ENCODE measurements around the gene ZMYND19.
"Not testable (repeated sequence)": the region's sequence is repeated elsewhere in the genome, so short reads cannot be mapped to it uniquely, and the experiment has no call there.

ZMYND19 gene

DNA sequence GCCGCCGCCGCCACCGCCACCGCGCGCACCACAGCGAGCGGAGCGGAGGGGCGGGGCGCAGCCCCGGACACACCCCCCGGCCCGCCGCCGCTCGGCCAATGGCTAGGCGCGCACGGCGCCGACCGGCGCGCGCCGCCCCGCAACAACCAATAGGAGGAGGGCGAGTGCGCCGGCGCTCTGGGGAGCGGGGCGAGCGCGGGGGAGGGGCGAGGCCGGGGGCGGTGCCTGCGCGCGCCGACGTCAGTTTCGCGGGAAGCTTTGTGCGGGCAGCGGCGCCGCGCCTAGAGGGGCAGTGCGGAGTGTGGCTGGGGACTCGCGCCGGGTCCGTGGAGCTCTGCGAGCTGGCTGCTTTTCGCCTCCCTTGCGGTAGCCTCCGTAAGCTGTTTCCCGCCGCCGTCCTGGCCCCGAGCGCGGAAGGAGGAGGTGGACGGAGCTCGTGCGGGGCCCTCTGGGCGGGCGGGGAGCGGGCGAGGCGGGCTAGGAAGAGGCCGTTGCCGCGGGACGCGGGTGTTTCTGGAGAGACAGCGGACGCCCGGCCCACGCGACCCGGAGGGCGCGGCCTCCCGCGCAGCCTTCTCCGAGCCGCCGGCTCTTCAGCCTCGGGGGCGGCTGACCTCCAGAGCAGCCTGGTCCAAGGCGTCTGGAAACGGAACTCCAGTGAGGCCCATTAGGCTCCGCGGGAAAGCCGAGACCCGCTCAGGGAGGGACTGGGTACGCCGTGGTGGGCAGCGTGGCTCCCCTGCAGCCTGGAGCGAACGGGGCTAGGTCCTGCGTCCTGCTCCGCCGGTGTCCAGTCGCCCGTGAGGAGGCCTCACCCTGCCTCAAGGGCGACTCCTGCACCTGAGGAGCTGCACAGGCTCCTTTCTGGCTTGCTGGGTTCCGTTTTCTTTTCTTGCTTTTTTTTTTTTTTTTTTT, at the start of gene ZMYND19:
ZMYND19 (minus strand) TSS at position 44 of the 915 bp plus-strand sequence. CDS start 249 bp downstream, outside the sequence.
- no peak for FAIRE-seq

DNA sequence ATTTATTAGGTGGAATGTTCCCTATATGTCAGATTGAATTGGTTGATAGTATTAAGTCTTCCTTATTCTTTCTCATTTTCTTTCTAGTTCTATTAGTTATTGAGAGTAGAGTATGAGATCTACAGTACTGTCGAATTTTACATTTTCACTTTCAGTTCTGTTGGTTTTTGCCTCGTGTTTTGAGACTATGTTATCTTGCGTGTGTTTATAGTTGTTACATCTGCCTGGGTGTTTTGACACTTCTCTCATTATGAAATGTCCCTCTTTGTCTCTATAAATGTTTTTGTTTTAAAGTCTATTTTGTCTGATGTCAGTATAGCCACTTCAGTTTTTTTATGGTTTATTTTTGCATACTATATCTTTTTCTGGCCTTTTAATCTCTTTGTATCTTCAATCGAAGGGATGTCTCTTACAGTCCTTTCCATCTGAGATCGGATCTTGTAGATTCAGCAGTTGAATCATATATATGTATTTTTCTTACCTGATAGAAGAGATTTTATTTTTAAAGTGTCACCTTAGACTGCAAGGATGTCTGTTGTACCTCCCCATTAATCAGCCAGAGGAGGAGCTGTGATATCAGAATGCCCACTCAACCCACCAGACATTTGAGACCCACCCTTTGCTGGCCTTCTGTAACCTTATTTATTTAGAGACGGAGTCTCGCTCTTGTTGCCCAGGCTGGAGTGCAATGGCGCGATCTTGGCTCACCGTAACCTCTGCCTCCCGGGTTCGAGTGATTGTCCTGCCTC, 49.2 kb upstream of the ZMYND19 start:
- FAIRE-seq, result no peak

DNA sequence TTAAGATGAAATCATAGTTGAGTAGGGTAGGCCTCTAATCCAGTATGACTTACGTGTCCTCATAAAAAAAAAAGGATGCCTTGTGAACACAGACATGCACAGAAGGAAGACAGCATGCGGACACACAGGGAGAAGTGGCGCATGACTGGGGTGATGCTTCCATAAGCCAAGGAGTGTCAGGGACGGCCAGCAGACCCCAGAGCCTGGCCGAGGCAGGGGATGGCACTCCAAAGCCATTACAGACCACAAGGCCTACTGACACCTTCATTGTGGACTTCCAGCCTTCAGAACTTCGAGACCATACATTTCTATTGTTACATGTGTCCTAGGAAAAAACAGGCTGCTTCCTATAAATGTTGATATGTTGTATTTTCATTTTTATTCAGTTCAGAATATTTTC, 48.4 kb upstream of the ZMYND19 start:
- FAIRE-seq, result no peak

DNA sequence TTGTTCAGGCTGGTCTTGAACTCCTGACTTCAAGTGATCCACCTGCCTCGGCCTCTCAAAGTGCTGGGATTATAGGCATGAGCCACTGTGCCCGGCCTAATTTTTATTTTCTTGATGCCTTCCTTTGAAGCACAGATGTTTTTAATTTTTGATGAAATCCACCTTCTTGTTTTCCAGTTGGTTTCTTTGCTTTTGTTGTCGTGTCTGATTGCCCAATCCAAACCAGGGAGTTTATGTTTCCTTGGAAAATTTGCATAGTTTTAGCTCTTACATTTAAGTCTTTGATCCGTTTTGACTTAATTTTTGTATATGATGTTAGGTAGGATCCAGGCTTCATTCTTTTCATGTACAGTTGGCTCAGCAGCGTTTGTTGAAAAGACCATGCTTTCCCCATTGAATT, 43.7 kb upstream of the ZMYND19 start:
- no peak for FAIRE-seq

DNA sequence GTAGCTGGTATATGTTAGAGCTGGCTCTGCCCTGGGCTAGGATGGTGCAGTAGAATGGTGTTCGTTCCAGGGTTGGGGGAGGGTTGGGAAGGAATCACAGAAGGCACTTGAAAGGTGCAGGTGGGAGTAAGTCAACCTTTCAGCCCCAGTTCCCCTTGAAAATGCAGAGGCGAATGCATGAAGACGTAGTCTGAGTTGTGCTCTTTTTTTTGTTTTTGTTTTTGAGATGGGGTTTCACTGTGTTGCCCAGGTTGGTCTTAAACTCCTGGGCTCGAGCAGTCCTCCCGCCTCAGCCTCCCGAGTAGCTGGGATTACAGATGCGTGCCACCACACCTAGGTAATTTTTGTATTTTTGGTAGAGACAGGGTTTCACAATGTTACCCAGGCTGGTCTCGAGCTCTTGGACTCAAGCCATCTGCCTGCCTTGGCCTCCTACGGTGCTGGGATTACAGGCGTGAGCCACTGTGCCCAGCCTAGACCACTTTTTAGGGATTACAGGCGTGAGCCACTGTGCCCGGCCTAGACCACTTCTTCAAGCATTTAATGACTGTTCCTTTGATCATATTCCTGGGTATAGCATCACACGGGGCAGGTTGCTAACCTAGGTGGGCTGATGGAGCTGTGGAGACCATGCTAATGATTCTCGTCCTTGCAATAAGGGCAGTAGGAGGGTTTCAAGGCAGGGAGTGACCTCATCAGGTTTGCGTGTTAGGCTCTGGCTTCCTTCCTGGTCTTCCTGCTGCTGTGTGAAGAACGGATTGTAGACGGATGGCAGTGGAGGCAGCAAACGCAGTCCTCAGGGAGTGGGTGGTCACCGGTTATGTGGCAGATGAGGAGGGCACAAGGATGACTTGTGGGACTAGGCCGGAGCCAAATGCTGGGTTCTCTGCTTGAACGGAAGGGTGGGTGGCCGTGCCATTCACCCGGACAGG, 42.2 kb upstream of the ZMYND19 start:
- no peak for FAIRE-seq

DNA sequence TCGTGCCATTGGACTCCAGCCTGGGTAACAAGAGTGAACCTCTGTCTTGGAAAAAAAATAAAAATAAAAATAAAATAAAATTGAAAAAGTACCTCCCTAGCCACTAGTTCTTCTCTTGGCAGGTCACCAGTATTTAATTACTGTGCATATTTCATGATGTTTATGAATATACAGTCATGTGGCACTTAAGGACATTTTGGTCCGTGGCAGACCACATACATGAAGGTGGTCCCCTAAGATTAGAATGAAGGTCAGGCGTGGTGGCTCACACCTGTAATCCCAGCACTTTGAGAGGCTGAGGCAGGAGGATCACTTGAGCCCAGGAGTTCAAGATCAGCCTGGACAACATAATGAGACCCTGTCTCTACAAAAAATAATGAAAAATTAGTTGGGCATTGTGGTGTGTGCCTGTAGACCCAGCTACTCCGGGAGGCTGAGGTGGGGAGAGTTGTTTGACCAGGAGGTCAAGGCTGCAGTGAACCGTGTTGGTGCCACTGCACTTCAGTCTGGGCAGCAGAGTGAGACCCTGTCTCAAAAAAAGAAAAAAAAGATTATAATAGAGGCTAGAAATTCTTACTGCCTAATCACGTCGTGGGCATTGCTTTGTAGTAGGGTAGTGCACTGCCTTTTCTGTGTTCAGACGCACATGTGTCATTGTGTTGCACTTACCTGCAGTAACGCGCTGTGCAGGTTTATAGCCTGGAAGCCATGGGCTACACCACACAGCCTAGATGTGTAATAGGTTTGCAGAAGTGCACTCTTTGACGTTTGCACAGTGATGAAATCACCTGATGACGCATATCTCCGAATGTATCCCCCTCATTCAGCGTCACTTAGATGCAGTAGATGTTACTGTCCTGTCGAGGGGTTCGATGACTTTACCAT, 41.3 kb upstream of the ZMYND19 start:
- FAIRE-seq, result no peak

DNA sequence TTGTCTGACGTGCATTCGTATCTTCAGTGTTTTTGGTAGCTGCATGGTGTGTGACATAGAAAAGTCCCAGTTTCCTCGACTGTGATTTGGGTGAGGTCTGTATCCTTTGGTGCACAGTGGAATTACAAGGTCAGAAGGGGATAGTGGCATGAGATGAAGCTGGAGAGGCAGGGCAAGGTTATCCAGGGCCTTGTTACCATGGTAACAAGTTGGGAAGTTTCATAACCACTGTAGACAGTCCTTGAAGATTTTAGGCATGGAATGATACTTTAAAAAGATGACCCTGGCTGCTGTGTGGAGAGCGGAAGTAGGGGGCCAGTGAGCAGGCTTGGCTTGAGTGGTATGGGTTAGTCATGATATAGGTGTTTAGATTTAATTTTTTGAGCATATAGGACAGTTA, 40.4 kb upstream of the ZMYND19 start:
- FAIRE-seq, result no peak

DNA sequence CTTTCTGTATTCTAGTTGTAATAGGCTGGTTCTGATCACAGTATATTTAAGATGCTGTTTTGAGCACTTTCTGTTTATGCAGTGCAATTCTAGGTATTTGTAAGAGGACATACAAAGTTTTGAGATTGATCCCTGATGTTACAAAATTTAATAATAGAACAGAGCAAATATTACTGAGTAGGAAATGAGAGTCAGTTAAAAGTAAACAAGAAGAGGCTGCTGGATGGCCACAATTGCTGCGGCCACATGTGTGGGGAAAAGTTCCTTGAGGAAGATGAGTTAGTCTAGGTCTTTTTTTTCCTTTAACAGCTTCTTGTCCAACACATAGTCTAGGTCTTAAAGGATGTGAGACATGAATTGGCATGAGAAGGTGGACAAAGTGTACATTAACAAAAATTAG, 39.8 kb upstream of the ZMYND19 start:
- no peak for FAIRE-seq

DNA sequence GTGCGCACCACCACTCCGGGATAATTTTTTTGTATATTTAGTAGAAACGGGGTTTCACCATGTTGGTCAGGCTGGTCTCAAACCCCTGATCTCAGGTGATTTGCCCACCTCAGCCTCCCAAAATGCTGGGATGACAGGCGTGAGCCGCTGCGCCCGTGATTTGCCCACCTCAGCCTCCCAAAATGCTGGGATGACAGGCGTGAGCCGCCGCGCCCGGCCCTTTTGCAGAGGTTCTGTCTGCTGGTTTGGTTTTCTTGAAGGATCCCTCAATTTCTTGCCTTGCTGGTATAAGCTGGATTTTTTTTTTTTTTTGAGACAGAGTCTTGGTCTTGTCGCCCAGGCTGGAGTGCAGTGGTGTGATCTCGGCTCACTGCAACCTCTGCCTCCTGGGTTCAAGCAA, 37.1 kb upstream of the ZMYND19 start:
- FAIRE-seq, result not testable (repeated sequence)

DNA sequence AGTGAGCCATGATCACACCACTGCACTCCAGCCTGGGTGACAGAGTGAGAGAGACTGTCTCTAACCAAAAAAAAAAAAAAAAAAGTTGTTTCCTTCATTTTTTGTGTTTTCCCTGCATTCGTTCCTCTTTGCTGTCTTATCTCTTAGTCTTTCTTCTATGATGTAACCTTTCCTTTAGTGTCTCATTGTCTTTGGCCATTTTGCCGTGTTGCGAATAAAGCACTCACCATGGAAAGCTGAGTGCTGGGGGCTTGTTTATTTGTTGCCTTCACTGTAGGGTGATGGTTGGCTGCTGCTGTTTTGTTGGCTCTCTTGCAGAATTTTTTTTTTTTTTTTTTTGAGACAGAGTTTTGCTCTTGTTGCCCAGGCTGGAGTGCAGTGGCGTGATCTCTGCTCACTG, 36.2 kb upstream of the ZMYND19 start:
- no peak for FAIRE-seq

DNA sequence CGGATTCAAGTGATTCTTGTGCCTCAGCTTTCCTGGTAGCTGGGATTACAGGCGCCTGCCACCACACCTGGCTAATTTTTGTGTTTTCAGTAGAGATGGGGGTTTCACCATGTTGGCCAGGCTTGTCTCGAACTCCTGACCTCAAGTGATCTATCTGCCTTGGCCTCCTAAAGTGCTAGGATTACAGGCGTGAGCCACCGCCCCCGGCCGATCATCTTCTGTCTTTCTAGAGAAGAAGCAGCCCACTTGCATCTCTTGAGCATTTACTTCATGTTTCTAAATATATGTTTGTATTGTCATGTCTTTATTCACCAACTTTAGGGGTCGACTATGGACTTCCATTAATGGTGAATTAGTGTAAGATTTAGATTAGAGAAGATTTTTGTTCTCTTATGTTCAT, 31.9 kb upstream of the ZMYND19 start:
- FAIRE-seq, result not testable (repeated sequence)

DNA sequence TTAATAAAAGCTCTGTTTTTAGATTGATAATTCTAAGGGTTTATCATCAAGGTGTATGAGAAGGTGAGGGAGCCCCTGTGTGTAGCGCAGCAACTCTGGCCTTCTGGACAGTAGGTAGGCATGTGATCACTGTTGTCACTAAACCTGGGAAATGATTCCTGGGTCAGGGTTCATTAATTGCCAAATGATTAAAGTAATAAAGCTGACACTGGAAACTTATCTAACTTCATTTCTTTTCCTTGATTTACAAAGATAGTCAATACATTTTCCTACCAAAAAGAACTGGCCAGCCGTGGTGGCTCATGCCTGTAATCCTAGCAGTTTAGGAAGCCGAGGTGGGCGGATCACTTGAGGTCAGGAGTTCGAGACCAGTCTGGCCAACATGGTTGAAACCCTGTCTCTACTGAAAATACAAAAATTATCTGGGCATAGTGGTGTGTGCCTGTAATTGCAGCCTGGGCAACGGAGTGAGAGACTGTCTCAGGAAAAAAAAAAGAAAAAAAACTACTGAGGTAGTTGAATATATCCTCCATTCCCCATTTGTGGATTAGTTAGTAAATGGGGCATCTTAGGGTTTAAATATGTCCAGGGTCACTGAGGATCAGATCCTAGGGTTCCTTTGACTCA, 30.9 kb upstream of the ZMYND19 start:
- FAIRE-seq, result no peak

DNA sequence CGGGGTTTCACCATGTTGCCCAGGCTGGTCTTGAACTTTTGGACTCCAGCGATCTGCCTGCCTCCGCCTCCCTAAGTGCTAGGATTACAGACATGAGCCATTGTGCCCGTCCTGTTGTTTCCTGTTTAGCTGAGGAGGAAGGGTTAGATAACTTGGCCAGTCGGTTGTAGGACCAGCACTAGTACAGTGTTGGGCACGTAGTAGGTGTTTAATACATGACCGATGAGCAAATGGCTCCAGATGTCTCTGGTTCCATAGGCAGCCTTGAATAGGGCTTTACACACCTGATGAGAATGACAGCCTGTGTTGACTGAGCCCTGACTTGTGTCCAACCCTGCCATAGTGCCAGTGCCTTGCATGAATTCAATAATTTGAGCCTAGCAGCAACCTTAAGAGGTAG, 30.3 kb upstream of the ZMYND19 start:
- no peak for FAIRE-seq

DNA sequence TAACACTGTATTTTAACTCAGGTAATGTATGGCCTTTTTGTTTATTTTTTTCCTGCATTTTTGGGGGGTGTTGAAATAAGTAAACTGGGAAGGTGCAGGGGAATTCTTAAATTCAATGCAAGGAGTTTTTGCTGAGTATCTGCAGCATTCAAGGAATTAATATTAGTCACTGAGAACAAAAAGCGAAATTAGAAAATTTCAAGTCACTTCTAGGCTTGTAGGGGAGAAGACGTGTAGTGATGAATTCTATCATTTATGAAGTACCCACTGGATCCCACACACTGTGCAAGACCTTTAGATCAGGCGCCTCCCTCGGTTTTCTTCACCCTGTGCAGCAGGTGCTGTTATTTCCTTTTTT, 29.7 kb upstream of the ZMYND19 start:
- FAIRE-seq, result no peak

DNA sequence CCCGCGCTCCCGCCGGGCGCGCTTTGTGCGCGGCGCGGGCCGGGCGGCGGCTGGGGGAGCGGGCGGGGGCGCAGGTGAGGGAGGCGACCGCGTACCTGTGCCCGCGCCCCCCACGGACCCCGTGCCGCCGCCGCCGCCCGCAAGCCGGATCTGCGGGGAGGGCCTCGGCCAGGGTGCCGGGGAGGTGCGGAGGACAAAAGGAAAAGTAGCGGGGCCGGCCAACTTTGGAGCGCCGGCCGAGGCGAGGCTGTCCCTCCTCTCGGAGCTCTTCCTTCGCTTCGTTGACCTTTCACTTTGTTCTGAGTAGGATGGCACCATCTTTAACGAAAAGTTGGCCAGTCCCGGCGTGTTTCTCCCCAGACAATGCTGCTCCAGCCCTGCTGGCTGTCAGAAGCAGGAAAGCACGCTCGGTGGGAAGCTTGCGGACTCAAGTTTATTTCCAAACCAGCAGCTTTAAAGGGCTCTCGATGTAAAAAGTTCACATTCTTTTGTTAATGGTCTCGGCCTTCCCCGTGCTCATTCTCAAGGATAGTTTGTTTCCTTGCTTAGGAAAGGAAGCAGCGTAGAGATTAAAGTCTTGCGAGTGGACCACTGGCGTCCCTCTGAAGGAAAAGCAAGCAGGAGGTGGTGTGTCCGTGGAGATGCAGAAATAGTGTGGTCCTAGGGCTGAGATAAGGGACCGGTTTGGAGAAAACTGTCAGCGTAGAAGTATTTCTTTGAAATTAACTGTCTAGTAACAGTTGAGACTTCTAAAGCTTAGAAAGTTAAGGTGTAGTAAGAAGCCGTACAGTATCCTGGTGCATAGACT, 29.1 kb upstream of the ZMYND19 start:
- no peak for FAIRE-seq

DNA sequence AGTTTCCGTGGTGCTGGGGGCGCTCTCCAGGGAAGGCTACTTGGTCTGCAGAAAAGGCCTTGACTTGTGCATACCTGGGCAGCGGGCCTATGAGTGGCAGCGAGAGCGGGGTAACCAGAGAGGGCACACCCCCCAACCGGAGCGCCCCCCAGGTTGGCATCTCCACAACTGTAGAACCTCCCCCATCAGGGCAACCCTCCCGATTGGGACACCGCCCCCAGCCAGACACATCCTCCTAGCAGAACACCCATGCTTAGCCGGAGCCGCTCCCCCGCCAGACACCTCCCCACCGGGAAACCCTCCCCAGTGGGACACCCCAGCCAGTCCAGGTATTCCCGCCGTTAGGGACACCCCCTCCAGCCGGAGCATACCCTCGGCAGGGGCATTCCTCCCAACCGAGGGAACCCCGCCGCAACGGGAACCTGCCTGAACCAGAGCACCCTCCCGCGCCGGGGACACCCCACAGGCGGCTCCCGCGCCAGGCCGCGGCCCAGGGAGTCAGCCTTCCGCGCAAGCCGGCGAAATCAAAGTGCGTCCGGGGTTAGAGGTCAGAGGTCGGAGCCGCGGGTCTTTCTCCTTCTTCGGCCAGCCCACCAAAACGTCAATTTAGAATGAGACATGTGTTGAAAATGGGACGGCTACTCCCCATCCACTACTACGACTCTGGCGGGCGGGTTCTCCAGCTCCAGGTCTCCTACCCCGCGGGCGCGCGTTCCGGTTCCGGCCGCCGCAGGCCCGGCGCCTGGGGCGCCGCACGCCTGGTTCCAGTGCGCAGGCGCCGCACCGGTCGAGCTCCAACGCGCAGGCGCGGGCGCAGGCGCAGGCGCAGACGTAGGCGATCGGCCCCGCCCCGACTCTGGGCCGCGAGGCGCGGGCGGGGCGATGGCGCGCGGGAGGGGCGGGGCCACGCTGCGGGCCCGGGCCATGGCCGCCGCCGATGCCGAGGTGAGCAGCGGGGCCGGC, 28.1 kb upstream of the ZMYND19 start, which contains the start of gene EHMT1:
EHMT1 (plus strand) TSS at position 901 of the 963 bp plus-strand sequence; CDS start at position 925, 24 bp downstream.
- no peak for FAIRE-seq

DNA sequence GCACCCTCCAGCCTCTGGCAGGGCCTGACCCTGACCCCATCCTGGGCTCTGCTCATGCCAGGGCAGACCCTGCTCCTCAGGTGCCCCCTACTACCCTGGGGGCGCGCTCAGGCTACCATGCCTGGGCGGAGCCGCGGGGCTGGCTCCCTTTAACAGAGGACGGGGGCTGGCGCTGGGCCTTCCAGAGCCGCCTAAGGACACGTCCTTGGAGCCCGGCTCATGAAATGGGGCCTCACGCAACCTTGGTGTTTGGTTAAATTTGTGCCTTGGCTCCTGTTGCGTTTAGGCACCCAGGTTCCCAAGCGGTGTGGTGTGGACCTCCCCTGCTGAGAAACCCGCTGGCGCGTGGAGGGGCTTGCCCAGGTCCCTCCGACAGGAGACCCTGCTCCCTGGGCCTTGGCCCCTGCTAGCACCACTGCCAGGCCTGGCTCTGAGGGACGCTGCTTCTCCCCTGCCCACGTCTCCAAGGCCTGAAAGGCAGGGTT, 25.1 kb upstream of the ZMYND19 start:
- FAIRE-seq, result no peak

DNA sequence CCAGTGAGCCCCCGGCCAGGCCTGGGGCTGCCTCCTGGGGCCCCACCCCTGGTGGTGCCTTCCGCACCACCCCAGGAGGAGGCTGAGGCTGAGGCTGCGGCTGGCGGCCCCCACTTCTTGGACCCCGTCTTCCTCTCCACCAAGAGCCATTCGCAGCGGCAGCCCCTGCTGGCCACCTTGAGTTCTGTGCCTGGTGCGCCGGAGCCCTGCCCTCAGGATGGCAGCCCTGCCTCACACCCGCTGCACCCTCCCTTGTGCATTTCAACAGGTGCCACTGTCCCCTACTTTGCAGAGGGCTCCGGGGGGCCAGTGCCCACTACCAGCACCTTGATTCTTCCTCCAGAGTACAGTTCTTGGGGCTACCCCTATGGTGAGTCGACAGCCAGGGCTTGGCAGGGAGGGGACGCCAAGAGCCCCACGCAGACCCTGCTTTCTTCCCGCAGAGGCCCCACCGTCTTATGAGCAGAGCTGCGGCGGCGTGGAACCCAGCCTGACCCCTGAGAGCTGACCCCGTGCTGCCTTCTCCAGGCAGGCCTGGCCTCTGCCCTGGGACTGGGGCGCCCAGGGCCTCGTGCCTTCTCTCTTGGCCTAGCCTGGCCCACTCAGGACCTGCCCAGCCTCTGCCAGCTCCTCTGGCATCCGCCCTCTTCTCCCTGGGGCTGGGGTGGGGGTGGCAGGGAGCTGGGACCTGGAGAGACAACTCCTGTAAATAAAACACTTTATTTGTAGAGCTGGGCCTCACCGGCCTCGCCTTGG, 24.5 kb upstream of the ZMYND19 start:
- FAIRE-seq, result no peak
